OCI-LY3 (cell line): Measurements from ENCODE around the gene DENND4B.

Experiments
- CTCF ChIP-seq: fragments of 200-600, 300-600 bp; sonication (generic); IDR thresholded peaks from 2 replicates; pipeline ENCODE4 v1.5.1; 2014; ENCODE audit warnings: antibody characterized with exemption, low read length, low read depth
- EZH2phosphoT487 ChIP-seq: fragments of 200-600 bp; shearing (Covaris generic); IDR thresholded peaks from 2 replicates; pipeline ENCODE4 v1.6.1; 2018; ENCODE audit warnings: antibody characterized with exemption, mixed run types, low read depth

GRCh38 chr1:153946622-153947241 is at the start of gene DENND4B:
- TF ChIP-seq CTCF (peak; percentile 81), EZH2phosphoT487 (no peak)
